ENCODE results near the gene UTP25.
A peak's percentile ranks its signal among the peaks of the same experiment; 100 is the strongest.
"Not testable (repeated sequence)": the region's sequence is repeated elsewhere in the genome, so short reads cannot be mapped to it uniquely, and the experiment has no call there.

The UTP25 gene, protein sequence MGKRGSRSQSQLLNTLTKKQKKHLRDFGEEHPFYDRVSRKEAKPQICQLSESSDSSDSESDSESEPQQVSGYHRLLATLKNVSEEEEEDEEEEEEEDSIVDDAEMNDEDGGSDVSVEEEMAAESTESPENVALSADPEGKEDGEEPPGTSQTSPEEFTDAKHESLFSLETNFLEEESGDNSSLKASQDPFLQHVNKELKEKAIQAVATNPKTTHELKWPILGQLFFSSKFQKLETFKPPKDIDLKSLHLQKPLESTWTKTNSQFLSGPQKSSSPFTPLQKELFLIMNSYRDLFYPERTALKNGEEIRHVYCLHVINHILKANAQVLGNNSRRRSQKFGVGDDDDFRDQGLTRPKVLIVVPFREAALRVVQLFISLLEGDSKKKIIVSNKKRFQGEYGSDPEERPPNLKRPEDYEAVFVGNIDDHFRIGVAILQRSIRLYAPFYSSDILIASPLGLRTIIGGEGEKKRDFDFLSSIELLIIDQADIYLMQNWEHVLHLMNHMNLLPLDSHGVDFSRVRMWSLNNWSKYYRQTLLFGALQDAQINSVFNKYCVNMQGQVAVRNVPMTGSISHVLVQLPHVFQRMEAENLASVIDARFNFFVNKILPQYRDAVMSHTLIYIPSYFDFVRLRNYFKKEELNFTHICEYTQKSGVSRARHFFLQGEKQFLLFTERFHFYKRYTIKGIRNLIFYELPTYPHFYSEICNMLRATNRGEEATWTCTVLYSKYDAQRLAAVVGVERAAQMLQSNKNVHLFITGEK

GRCh38 chr1:209827384-209828262, at the start of gene UTP25:
Gene UTP25 (plus strand): TSS chr1:209827972. CDS start chr1:209828064, 92 bp downstream.
- peak; percentile 100 for DNase-seq

DNA sequence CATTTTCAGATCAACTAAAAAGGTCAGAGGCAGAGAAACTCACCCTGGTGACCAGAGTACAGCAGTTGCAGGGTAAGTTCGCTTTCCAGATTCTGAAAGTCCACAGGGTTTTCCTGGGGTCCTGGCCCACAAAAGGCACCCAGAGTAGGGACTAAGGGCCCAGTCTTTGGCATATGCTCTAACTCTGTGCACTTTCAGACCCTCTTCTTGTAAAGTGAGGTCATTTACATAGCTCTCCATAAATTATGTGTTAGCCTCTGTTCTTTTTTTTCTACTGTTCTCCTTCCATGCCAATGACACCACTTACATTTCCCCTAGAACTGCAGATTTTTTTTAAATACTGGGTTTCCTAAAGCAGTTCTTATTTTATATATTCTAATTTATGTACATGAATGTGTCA, 49.7 kb upstream of the UTP25 start:
- no peak for DNase-seq

DNA sequence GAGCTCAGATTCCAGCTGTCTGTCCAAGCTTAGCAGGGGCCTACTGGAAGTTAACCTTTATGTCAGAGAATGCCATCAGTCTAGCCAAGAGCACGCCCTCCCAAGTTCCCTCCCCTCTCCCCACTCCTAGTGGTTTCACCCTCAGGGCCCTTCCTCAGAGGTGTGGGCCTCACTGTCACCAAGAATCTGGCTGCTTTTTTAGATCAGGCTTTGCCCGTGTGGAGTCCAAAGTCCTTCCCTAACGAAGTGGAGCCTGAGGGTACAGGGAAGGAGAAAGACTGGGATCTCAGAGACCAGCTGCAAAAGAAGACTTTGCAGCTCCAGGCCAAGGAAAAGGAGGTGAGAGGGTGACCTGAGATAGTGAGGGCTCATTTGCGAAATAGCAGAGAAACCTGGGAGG, 47.5 kb upstream of the UTP25 start:
- no peak for DNase-seq

DNA sequence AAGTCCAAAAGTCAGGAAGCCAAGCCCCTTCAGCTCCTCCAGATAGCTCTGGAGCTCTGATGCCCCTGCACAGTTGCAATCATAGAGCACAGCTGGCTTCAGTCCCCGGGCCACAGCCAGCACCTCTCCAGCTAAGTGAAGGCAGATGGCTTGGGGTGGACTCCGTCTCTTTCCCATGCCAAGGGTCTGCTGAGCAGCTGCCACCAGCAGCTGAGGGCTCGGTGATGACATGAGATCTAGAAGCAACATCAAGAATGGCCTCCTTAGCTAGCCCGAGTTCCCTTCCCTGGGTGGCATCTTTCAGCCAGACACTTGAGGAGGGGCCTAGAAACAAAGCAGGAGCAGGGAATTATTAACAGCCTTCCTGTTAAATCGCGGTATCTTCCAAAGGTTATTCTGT, 44.4 kb upstream of the UTP25 start:
- no peak for DNase-seq

GRCh38 chr1:209784265-209785169, 43.3 kb upstream of the UTP25 start, which contains the start of gene C1orf74:
Gene C1orf74 (minus strand): TSS chr1:209784559. CDS start chr1:209783634, 925 bp downstream.
- peak; percentile 100 for DNase-seq

GRCh38 chr1:209785592-209785991, 42.2 kb upstream of the UTP25 start:
- no peak for DNase-seq

GRCh38 chr1:209786146-209786545, 41.6 kb upstream of the UTP25 start:
- no peak for DNase-seq

GRCh38 chr1:209787551-209787950, 40.2 kb upstream of the UTP25 start:
- no peak for DNase-seq

GRCh38 chr1:209789245-209789644, 38.5 kb upstream of the UTP25 start:
- no peak for DNase-seq

- DNase-seq = no peak
These were observed 37.2 kb upstream of the UTP25 start for GRCh38 chr1:209790286-209791193.

DNA sequence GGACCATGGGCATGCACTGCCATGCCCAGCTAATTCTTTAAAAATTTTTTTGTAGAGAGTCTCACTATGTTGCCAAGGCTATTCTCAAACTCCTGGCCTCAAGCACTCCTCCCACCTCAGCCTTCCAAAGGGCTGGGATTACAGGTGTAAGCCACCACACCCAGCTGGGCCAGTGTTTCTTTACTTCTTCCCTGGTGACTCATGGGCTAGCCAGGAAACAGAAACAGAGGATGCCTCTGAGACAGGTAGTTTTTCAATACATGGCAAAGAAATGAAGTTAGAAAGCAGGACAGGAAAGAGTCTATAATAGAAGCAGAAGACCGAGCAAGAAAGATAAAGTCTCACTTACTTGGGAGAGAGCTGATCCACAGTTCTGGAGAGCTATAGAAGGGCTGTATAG, 35.9 kb upstream of the UTP25 start:
- peak; percentile 11 for DNase-seq

DNA sequence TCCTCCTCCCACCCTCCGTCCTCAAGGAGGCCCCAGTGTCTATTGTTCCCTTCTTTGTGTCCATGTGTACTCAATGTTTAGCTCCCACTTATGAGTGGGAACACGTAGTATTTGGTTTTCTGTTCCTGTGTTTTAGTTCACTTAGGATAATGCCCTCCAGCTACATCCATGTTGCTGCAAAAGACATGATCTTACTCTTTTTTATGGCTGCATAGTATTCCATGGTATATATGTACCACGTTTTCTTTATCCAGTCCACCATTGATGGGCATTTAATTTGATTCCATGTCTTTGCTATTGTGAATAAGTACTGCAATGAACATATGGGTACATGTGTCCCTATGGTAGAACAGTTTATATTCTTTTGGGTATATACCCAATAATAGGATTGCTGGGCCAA, 34.1 kb upstream of the UTP25 start:
- DNase-seq = not testable (repeated sequence)

- DNase-seq = no peak
These were observed 29.7 kb upstream of the UTP25 start for GRCh38 chr1:209797978-209798639.

DNA sequence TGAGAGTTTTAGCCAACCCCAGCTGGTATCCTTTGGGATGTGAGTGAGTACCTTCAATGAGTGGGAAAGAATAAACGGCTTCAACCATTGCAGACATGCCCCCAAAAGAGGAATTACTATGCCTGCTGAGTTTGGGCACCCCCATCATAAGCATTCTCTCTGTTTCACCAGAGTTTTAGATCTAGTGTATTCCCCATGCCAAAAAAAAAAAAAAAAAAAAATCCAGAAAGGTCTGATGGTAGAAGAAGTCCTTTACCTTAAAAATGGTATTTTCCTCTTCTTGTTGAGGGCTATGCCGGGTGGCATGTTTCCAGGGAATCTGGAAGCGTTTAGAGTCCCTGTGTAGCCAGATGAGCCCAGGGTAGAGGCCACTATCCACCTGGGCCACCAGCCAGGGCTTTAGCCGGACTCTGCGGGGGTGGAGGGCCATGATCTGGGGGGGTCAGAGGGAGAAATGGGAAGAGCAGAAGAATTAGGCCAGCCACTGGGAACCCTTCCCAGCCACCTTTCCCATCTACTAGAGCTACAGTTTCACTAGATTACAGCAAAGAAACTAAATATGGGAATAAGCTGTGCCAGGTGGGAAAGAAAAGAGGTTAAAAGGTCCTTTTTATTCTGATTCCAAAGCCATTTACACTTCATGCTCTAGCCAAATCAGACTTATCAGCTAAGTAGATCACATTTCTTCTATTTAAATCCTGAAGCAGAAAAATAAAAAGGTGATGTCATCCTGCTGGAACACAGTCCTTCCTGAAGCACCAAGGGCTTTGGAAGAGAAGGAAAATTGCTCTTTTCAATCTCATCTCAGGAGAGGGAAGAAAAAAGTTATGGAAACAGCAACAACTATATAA, 26.6 kb upstream of the UTP25 start:
- DNase-seq = no peak

GRCh38 chr1:209802117-209802779, 25.5 kb upstream of the UTP25 start:
- DNase-seq = no peak

DNA sequence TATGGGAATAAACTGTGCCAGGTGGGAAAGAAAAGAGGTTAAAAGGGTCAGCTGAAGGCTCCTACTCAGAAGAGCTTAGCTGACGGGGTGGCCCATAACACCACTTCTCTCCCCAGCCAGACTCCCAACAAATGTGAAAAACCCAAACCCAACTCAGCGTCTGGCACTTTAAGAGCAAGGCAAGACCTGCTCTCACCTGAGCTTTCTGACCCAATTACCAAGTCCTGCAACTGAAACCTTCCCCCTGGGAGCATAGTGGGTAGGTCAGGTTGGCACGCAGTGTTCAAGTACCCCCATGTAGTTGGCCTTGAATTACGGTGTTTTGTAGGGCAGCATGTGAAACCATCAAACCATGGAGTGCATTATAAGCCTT, 25.0 kb upstream of the UTP25 start:
- DNase-seq = no peak

DNA sequence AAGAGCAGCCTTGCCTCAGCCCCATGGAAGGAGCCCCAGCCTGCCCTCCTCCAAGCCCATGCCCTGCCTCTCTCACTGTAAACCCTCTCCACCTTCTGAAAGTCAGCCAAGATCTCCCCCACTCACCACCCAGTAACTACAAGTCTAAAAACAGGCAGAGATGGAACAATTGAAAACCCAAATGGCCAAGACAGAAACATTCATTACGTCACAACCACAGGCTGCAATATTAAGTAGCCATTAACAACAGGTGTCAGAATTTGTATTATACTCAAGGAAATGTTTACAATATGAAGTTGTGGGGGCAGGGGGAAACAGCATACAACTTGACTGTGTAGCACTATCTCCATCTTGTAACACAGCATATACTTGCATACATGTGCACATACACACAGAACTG, 24.2 kb upstream of the UTP25 start:
- no peak for DNase-seq

DNA sequence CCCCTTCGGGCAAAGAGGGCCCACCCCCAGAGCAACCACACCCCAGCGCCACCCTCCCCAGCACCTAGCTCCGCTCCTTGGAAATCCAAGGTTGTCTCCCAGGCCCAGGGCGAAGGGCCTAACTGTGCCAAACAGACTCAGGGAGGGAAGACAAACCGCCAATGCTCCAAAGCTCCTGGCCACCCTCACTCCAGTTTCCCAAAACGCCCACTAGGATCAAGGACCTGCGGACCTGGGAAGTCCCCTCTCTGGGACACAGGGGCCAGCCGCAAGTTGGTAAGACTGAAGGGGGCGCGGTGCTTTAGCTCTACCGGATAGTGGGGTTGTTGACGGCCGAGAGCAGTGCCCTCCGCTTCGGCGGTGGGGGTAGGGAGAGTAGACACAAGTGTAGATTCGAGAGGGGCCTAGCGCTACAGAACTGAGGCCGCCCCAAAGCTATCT, 22.4 kb upstream of the UTP25 start:
- peak; percentile 52 for DNase-seq
